Endothelial cell of umbilical vein (primary cell): Measurements from ENCODE around the gene THBD. TPM values are rescaled to one million over a fixed set of nuclear protein-coding genes. Genes with fewer than 3 reads are reported as not detected.

Experiments used
- BruUV-seq: library from RNA; stranded (reverse); fragments of 400-500 nt; replicated peaks from 2 replicates; lab custom pipeline; 2021; lab: Mats Ljungman, UMichigan
- CTCF ChIA-PET: fragments of 300-600, 350-600 bp; sonication (Branson Sonifier 250); formaldehyde crosslinking; loops from one replicate; lab custom pipeline; 2021; ENCODE audit warnings: antibody characterized with exemption, inconsistent platforms; lab: Charles Lee
- POLR2A ChIA-PET: fragments of 300-600, 350-600 bp; sonication (Branson Sonifier 250); formaldehyde crosslinking; loops from one replicate; lab custom pipeline; 2021; ENCODE audit warnings: antibody characterized with exemption, inconsistent platforms; lab: Charles Lee
- DNase-seq: peaks from one replicate; pipeline ENCODE4 v3.0.0-alpha.2; 2011; ENCODE audit warnings: low read depth, low spot score
- FAIRE-seq: peaks from 2 replicates; lab custom pipeline; 2011; peaks lifted over from hg19 to GRCh38; lab: Jason Lieb, UNC
- H2AFZ ChIP-seq: 2 replicates; pipeline ENCODE4 v1.6.0; 2012; ENCODE audit warnings: low read depth, low read length, control low read depth, inconsistent platforms
- H3K27ac ChIP-seq: 2 replicates; pipeline ENCODE4 v1.5.1; 2011; ENCODE audit warnings: low read depth, mild to moderate bottlenecking, control low read depth, low read length, moderate library complexity; ENCODE audit not compliant: insufficient read depth
- H3K27me3 ChIP-seq, 2 experiments: 2 replicates each; pipeline versions ENCODE4 v1.6.0 to v1.6.1; 2011; ENCODE audit warnings: low read length in 2 of 2, mixed read lengths in 1 of 2; ENCODE audit not compliant: control insufficient read depth in 2 of 2, insufficient read depth in 2 of 2
- H3K36me3 ChIP-seq, 2 experiments: 2 replicates in 1 of 2; 3 replicates in 1 of 2; pipeline ENCODE4 v1.5.1; 2011; ENCODE audit warnings: low read length in 2 of 2, mild to moderate bottlenecking in 1 of 2, moderate library complexity in 1 of 2; ENCODE audit not compliant: control insufficient read depth in 2 of 2, insufficient read depth in 2 of 2; ENCODE audit errors: extremely low read depth in 1 of 2
- H3K4me1 ChIP-seq: 3 replicates; pipeline ENCODE4 v1.5.1; 2011; ENCODE audit warnings: mild to moderate bottlenecking, low read length; ENCODE audit not compliant: control insufficient read depth, insufficient read depth; ENCODE audit errors: extremely low read depth
- H3K4me2 ChIP-seq: 2 replicates; pipeline ENCODE4 v1.6.1; 2011; ENCODE audit warnings: low read length, control low read depth, mixed read lengths; ENCODE audit not compliant: insufficient read depth
- H3K4me3 ChIP-seq, 3 experiments: fragments of 200-600 bp in 1 of 3; sonication (generic), shearing (Covaris generic) in 1 of 3; replicated peaks in 1 of 3; 2 replicates each; pipeline ENCODE4 v1.5.1; 2011 to 2016; ENCODE audit warnings: control low read depth in 3 of 3, low read length in 3 of 3, mild to moderate bottlenecking in 2 of 3, inconsistent platforms in 1 of 3, low read depth in 1 of 3, moderate library complexity in 1 of 3; ENCODE audit not compliant: insufficient read depth in 1 of 3
- H3K79me2 ChIP-seq: 2 replicates; pipeline ENCODE4 v1.6.0; 2012; ENCODE audit warnings: low read length, inconsistent platforms; ENCODE audit not compliant: control insufficient read depth, insufficient read depth
- H3K9ac ChIP-seq: replicated peaks from 2 replicates; pipeline ENCODE3; 2011; ENCODE audit warnings: low read length, control low read depth; ENCODE audit not compliant: insufficient read depth; ENCODE audit errors: extremely low read depth
- H3K9me1 ChIP-seq: replicated peaks from 3 replicates; pipeline ENCODE4 v1.6.0; 2011; ENCODE audit warnings: mild to moderate bottlenecking, low read length; ENCODE audit not compliant: control insufficient read depth, insufficient read depth; ENCODE audit errors: extremely low read depth
- H3K9me3 ChIP-seq: replicated peaks from 2 replicates; pipeline ENCODE4 v1.5.1; 2012; ENCODE audit warnings: low read length, inconsistent platforms; ENCODE audit not compliant: control insufficient read depth, insufficient read depth
- H4K20me1 ChIP-seq: replicated peaks from 2 replicates; pipeline ENCODE3; 2011; ENCODE audit warnings: mild to moderate bottlenecking, low read length; ENCODE audit not compliant: control insufficient read depth, insufficient read depth; ENCODE audit errors: extremely low read depth
- CTCF ChIP-seq, 2 donors: IDR thresholded peaks; 1 replicate in 1 of 2; 2 replicates in 1 of 2; pipeline ENCODE4 v1.5.1; 2011; ENCODE audit warnings: low read length in 2 of 2, mild to moderate bottlenecking in 2 of 2, moderate library complexity in 2 of 2, control low read depth in 1 of 2, inconsistent platforms in 1 of 2, low read depth in 1 of 2; ENCODE audit not compliant: insufficient read depth in 1 of 2; ENCODE audit errors: extremely low read depth in 1 of 2
- EZH2 ChIP-seq: IDR thresholded peaks from 2 replicates; pipeline ENCODE4 v1.6.1; 2012; ENCODE audit warnings: borderline replicate concordance, low read depth, mild to moderate bottlenecking, moderate library complexity, low read length, inconsistent platforms; ENCODE audit not compliant: severe bottlenecking
- FOS ChIP-seq: IDR thresholded peaks from 2 replicates; pipeline ENCODE4 v1.6.1; 2011; ENCODE audit warnings: mild to moderate bottlenecking, low read length, moderate library complexity, borderline replicate concordance; ENCODE audit not compliant: insufficient read depth
- GATA2 ChIP-seq: IDR thresholded peaks from 2 replicates; pipeline ENCODE4 v1.7.0; 2011; ENCODE audit warnings: low read depth, mild to moderate bottlenecking, moderate library complexity, mixed read lengths, low read length; ENCODE audit not compliant: insufficient read length, insufficient read depth
- JUN ChIP-seq: IDR thresholded peaks from 2 replicates; pipeline ENCODE4 v1.6.1; 2011; ENCODE audit warnings: borderline replicate concordance, low read depth; ENCODE audit not compliant: insufficient read length, insufficient read depth
- MAX ChIP-seq: IDR thresholded peaks from 2 replicates; pipeline ENCODE4 v1.6.1; 2011; ENCODE audit not compliant: insufficient read depth, insufficient read length
- MYC ChIP-seq: IDR thresholded peaks from one replicate; pipeline ENCODE4 v1.6.1; 2011; ENCODE audit warnings: mild to moderate bottlenecking, low read depth, low read length
- POLR2A ChIP-seq: IDR thresholded peaks from 2 replicates; pipeline ENCODE4 v1.6.1; 2012; ENCODE audit warnings: low read depth, mild to moderate bottlenecking, control low read depth, low read length
- POLR2AphosphoS5 ChIP-seq: IDR thresholded peaks from 2 replicates; pipeline ENCODE4 v1.6.1; 2012; ENCODE audit warnings: low read depth, mild to moderate bottlenecking, control low read depth, low read length, moderate library complexity; ENCODE audit not compliant: insufficient read depth
- dilution Hi-C: fragments of 300-500 bp; cut with MboI; formaldehyde crosslinking; loops from one replicate; pipeline ENCODE4 v1.15.0; 2019; ENCODE audit warnings: low sequenced_read_pairs; ENCODE audit not compliant: extremely low pct_ligation_motif_present
- intact Hi-C: fragments of 100-400 bp; cut with micrococcal nuclease; formaldehyde crosslinking; loops from one replicate; pipeline ENCODE4 v1.10.0; 2022
- polyA plus RNA-seq, 4 experiments: library from polyadenylated mRNA; depleted of rRNA in 3 of 4; stranded (reverse) in 3 of 4; unstranded in 1 of 4; fragments of >200 nt; gene quantifications; 2 replicates each; pipeline versions ENCODE4 v1.2.1 to v1.2.3, GENCODE V29; 2011 to 2012; ENCODE audit warnings: missing spikeins in 1 of 4
- total RNA-seq: library from RNA; stranded (reverse); gene quantifications from 2 replicates; pipeline ENCODE4 v1.2.3, GENCODE V29; 2021

THBD gene
- total and polyA plus RNA-seq, 2 donors (not counting 3 experiments of a cell fraction or from before 2014, with no cell fraction given) = 17.1 to 28.0 TPM

- H3K27ac ChIP-seq = no peak overlapping the region
- H3K36me3 ChIP-seq = no peaks in the 10 kb centered on the region
- H3K9me3 ChIP-seq = no peaks in the 10 kb centered on the region
- H2AFZ ChIP-seq = no peak overlapping the region
- no peak overlapping the region for H3K4me2 ChIP-seq
- no peaks in the 10 kb centered on the region for H3K4me1 ChIP-seq
- FAIRE-seq = no peak
- POLR2A ChIA-PET = no interaction called here
- H3K79me2 ChIP-seq = no peaks in the 10 kb centered on the region
- intact Hi-C loops (no loop called here), dilution Hi-C loops (no loop called here)
- no peak for TF ChIP-seq EZH2
- no peak for TF ChIP-seq MAX
- no peak for TF ChIP-seq POLR2AphosphoS5
- TF ChIP-seq POLR2A = no peak
- no peak for TF ChIP-seq MYC
- TF ChIP-seq GATA2 = no peak
- TF ChIP-seq JUN = no peak
- TF ChIP-seq CTCF (IDR thresholded peaks at IDR 0.05; ENCODE audit: extremely low read depth in 1 of 2, insufficient read depth in 1 of 2, low read depth in 1 of 2, low read length in 2 of 2) = no peak
- TF ChIP-seq FOS = no peak
- no peak for DNase-seq
- no peaks in the 10 kb centered on the region for H4K20me1 ChIP-seq
- no peaks in the 10 kb centered on the region for H3K9me1 ChIP-seq
- H3K4me3 ChIP-seq = no peak overlapping the region
- no peak overlapping the region for H3K9ac ChIP-seq
- CTCF ChIA-PET = interaction anchor here (1.2 to 1.3 kb wide), 2 partner anchors 43 to 326 kb away, joined by 4 to 5 read pairs; no protein-coding TSS in a partner anchor
- BruUV-seq = no TSS peak
- no peaks in the 10 kb centered on the region for H3K27me3 ChIP-seq
Observed at GRCh38 chr20:23017516-23017915, 32.0 kb downstream of the THBD start.
